HCT116 (cell line): ENCODE data around the gene VPS37B. TPM values are rescaled to one million over a fixed set of nuclear protein-coding genes. Genes with fewer than 3 reads are reported as not detected.
"Not testable (repeated sequence)": the region's sequence is repeated elsewhere in the genome, so short reads cannot be mapped to it uniquely, and the experiment has no call there.

Experiments used
- ATAC-seq: fragments of 200-7000 bp; cut with Tn5 transposase; 2 replicates; pipeline ENCODE4 v1.9.1; 2020; ENCODE audit warnings: mild to moderate bottlenecking, moderate library complexity
- BruUV-seq: library from RNA; stranded (reverse); fragments of 400-500 nt; replicated peaks from 2 replicates; lab custom pipeline; 2021; lab: Mats Ljungman, UMichigan
- CTCF ChIA-PET: fragments of 300-600 bp; sonication (Branson Sonifier 250); formaldehyde crosslinking; loops from one replicate; lab custom pipeline; 2021; ENCODE audit warnings: antibody characterized with exemption; lab: Charles Lee
- POLR2A ChIA-PET: fragments of 300-600, 350-600 bp; sonication (Branson Sonifier 250); formaldehyde crosslinking; loops from one replicate; lab custom pipeline; 2021; ENCODE audit warnings: antibody characterized with exemption; lab: Charles Lee
- RAD21 ChIA-PET, 2 experiments: fragments of 300-600 bp; sonication (Branson Sonifier 250); formaldehyde crosslinking; loops; one replicate each; lab custom pipeline; 2023; ENCODE audit warnings: low total read pairs in 2 of 2; ENCODE audit not compliant: uncharacterized antibody in 2 of 2, unreplicated experiment in 2 of 2, low non-redundant PET in 1 of 2; lab: Charles Lee
- DNase-seq: peaks from one replicate; pipeline ENCODE4 v3.0.0-alpha.2; 2010; ENCODE audit warnings: low read depth, low spot score
- H2AFZ ChIP-seq: fragments of 200-600 bp; shearing (Covaris generic), sonication (generic); 2 replicates; pipeline ENCODE4 v1.6.1; 2017; ENCODE audit warnings: low read depth, mixed run types, mixed read lengths, antibody characterized with exemption, low read length; ENCODE audit not compliant: poor library complexity, severe bottlenecking
- H3K27ac ChIP-seq: 2 replicates; pipeline ENCODE4 v1.5.1; 2012; ENCODE audit warnings: low read depth, low read length
- H3K27me3 ChIP-seq: fragments of 200-600 bp; sonication (generic); 2 replicates; pipeline ENCODE4 v1.6.1; 2016; ENCODE audit warnings: mixed run types, low read length, mixed read lengths; ENCODE audit not compliant: insufficient read depth
- H3K36me3 ChIP-seq, 2 experiments: fragments of 200-500 bp in 1 of 2; fragments of 200-600 bp in 1 of 2; sonication (Bioruptor generic) in 1 of 2; sonication (generic) in 1 of 2; 2 replicates each; pipeline versions ENCODE4 v1.5.1 to v1.6.1; 2014 to 2016; ENCODE audit warnings: low read length in 2 of 2, inconsistent platforms in 1 of 2, mixed read lengths in 1 of 2, mixed run types in 1 of 2; ENCODE audit not compliant: insufficient read depth in 2 of 2, control insufficient read depth in 1 of 2
- H3K4me1 ChIP-seq, 2 experiments: fragments of 200-600 bp in 1 of 2; sonication (generic) in 1 of 2; 2 replicates each; pipeline versions ENCODE4 v1.5.1 to v1.6.1; 2012 to 2017; ENCODE audit warnings: low read length in 2 of 2, inconsistent platforms in 1 of 2, mild to moderate bottlenecking in 1 of 2, mixed read lengths in 1 of 2, mixed run types in 1 of 2, moderate library complexity in 1 of 2; ENCODE audit not compliant: insufficient read depth in 2 of 2, control insufficient read depth in 1 of 2
- H3K4me2 ChIP-seq: fragments of 200-600 bp; sonication (generic); 2 replicates; pipeline ENCODE4 v1.6.1; 2017; ENCODE audit warnings: mixed run types, low read length, mixed read lengths
- H3K4me3 ChIP-seq, 2 experiments: fragments of 200-600 bp in 1 of 2; sonication (generic) in 1 of 2; replicated peaks in 1 of 2; 2 replicates each; pipeline ENCODE4 v1.5.1; 2011 to 2016; ENCODE audit warnings: low read length in 2 of 2, control low read depth in 1 of 2, low read depth in 1 of 2, mild to moderate bottlenecking in 1 of 2, mixed read lengths in 1 of 2, mixed run types in 1 of 2
- H3K79me2 ChIP-seq: fragments of 200-600 bp; sonication (generic); 2 replicates; pipeline ENCODE4 v1.6.1; 2017; ENCODE audit warnings: mild to moderate bottlenecking, mixed run types, low read length, moderate library complexity, mixed read lengths; ENCODE audit not compliant: insufficient read depth
- H3K9ac ChIP-seq: fragments of 200-600 bp; sonication (generic); 2 replicates; pipeline ENCODE4 v1.6.1; 2016; ENCODE audit warnings: low read length, mixed read lengths
- H3K9me2 ChIP-seq: fragments of 200-600 bp; sonication (generic), shearing (Covaris generic); 2 replicates; pipeline ENCODE4 v1.6.1; 2017; ENCODE audit warnings: mixed run types, mild to moderate bottlenecking, moderate library complexity; ENCODE audit not compliant: insufficient read depth
- H3K9me3 ChIP-seq, 2 experiments: fragments of 200-500 bp in 1 of 2; fragments of 200-600 bp in 1 of 2; sonication (Bioruptor generic) in 1 of 2; sonication (generic) in 1 of 2; 2 replicates each; pipeline ENCODE4 v1.6.1; 2014 to 2017; ENCODE audit warnings: low read length in 2 of 2, mixed read lengths in 2 of 2, inconsistent platforms in 1 of 2, low read depth in 1 of 2, mild to moderate bottlenecking in 1 of 2, mixed run types in 1 of 2, moderate library complexity in 1 of 2; ENCODE audit not compliant: control insufficient read depth in 1 of 2, insufficient read depth in 1 of 2
- H4K20me1 ChIP-seq: fragments of 200-600 bp; sonication (generic), shearing (Covaris generic); 2 replicates; pipeline ENCODE4 v1.6.1; 2017; ENCODE audit warnings: mixed run types, mild to moderate bottlenecking, moderate library complexity; ENCODE audit not compliant: insufficient read depth
- POLR2A ChIP-seq: IDR thresholded peaks from 2 replicates; pipeline ENCODE4 v1.7.0; 2011; ENCODE audit warnings: borderline replicate concordance; ENCODE audit not compliant: insufficient read depth, insufficient read length; ENCODE audit errors: extremely low read depth
- POLR2AphosphoS5 ChIP-seq: IDR thresholded peaks from 2 replicates; pipeline ENCODE4 v1.6.1; 2011; ENCODE audit warnings: mild to moderate bottlenecking, low read depth, low read length, moderate library complexity
- SIN3A ChIP-seq: IDR thresholded peaks from 2 replicates; pipeline ENCODE4 v1.6.1; 2012; ENCODE audit warnings: low read depth
- intact Hi-C: fragments of 100-400 bp; cut with micrococcal nuclease; formaldehyde crosslinking; loops from 2 replicates; pipeline ENCODE4 v1.10.0; 2022
- total RNA-seq: library from RNA; stranded (reverse); gene quantifications from one replicate; pipeline ENCODE4 v1.2.1, GENCODE V29; 2021; ENCODE audit not compliant: unreplicated experiment
- TF ChIP-seq, protein P1 (sequence below), 3 experiments: fragments of 200-600 bp in 1 of 3; sonication (generic) in 1 of 3; IDR thresholded peaks in 2 of 3; conservative IDR thresholded peaks in 1 of 3; 2 replicates each; pipeline ENCODE4 v1.5.1; 2012 to 2017; ENCODE audit warnings: low read depth in 2 of 3, low read length in 2 of 3, antibody characterized with exemption in 1 of 3, borderline replicate concordance in 1 of 3, control low read depth in 1 of 3, mild to moderate bottlenecking in 1 of 3, mixed read lengths in 1 of 3, mixed run types in 1 of 3, moderate library complexity in 1 of 3; ENCODE audit not compliant: insufficient read depth in 1 of 3
- TF ChIP-seq, protein P2 (sequence below): IDR thresholded peaks from 2 replicates; pipeline ENCODE4 v1.6.1; 2012

VPS37B gene
- total RNA-seq, 1 experiment from 2014 or later: 55.0 TPM

DNA sequence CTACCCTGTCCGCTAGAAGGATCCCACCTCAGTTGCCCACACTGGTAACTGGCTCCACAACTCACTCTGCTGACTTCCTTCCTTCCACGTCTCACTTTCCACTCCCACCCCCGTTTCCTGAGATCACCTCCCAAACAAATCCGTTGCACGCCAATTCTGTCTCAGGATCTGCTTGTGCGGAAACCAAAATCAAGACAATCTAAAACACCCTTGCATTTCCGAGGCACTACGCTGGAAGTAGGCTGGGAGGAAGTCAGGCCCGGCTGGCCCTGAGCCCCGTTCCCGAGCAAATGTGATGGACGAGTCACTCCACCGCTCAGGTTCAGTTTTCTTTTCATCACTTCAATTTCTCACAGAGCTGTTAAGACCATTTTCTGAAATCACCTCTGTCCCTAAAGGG lies 47.3 kb upstream of the VPS37B start:
- no peak for DNase-seq
- ChIA-PET RAD21 (no interaction called here), CTCF (no interaction called here), POLR2A (interaction anchor here (0.6 kb wide), 1 partner anchor 51 kb away, joined by 3 read pairs; no protein-coding TSS in a partner anchor)
- peak overlapping the region; percentile 70 for H3K4me2 ChIP-seq
- peaks cover 72 to 82% of the 10 kb centered on the region in 2 experiments for H3K4me1 ChIP-seq
- no peak overlapping the region for H3K4me3 ChIP-seq
- H3K9me2 ChIP-seq: no peaks in the 10 kb centered on the region
- no peaks in the 10 kb centered on the region for H4K20me1 ChIP-seq
- H3K36me3 ChIP-seq: no peaks in the 10 kb centered on the region
- H3K9ac ChIP-seq: 0 out of 2 replicates have a peak overlapping the region, but pooled peaks have one; percentile 20
- TF ChIP-seq POLR2AphosphoS5 (no peak), SIN3A (no peak), POLR2A (no peak)
- TF ChIP-seq, protein P1, sequence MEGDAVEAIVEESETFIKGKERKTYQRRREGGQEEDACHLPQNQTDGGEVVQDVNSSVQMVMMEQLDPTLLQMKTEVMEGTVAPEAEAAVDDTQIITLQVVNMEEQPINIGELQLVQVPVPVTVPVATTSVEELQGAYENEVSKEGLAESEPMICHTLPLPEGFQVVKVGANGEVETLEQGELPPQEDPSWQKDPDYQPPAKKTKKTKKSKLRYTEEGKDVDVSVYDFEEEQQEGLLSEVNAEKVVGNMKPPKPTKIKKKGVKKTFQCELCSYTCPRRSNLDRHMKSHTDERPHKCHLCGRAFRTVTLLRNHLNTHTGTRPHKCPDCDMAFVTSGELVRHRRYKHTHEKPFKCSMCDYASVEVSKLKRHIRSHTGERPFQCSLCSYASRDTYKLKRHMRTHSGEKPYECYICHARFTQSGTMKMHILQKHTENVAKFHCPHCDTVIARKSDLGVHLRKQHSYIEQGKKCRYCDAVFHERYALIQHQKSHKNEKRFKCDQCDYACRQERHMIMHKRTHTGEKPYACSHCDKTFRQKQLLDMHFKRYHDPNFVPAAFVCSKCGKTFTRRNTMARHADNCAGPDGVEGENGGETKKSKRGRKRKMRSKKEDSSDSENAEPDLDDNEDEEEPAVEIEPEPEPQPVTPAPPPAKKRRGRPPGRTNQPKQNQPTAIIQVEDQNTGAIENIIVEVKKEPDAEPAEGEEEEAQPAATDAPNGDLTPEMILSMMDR (IDR thresholded peaks at IDR 0.05 in 2 of 3, conservative IDR thresholded peaks at IDR 0.05 in 1 of 3; ENCODE audit: borderline replicate concordance in 1 of 3, insufficient read depth in 1 of 3, low read depth in 2 of 3, low read length in 2 of 3): no peak
- TF ChIP-seq, protein P2, sequence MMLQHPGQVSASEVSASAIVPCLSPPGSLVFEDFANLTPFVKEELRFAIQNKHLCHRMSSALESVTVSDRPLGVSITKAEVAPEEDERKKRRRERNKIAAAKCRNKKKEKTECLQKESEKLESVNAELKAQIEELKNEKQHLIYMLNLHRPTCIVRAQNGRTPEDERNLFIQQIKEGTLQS: no peak
- no peak overlapping the region for H2AFZ ChIP-seq
- intact Hi-C loops: no loop called here
- BruUV-seq: no TSS peak
- H3K79me2 ChIP-seq: no peaks in the 10 kb centered on the region
- no peaks in the 10 kb centered on the region for H3K9me3 ChIP-seq
- peak overlapping the region; percentile 27 for H3K27ac ChIP-seq
- no peak for ATAC-seq
- H3K27me3 ChIP-seq: no peaks in the 10 kb centered on the region

DNA sequence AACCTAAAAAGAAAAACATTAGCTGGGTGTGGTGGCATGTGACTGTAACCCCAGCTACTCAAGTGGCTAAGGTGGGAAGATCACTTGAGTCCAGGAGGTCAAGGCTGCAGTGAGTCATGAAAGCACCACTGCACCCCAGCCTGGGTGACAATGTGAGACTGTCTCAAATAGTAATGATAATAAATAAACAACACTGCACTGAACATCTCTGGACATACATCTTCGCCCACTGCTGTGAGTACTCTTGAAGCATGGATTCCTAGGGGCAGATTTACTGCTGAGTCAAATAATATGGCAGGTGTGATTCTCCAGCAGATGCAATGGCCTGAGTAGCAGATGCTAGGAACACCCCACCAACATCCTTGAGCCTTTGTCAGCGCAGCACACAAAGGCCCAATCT lies 46.7 kb upstream of the VPS37B start:
- H3K79me2 ChIP-seq: no peaks in the 10 kb centered on the region
- H3K27ac ChIP-seq: peak overlapping the region; percentile 27; the same call in 1 of the 2 replicates
- DNase-seq (no peak), ATAC-seq (peak; percentile 6; the same call in 1 of the 2 replicates)
- ChIA-PET CTCF (no interaction called here), POLR2A (interaction anchor here (0.6 to 1.8 kb wide), 2 partner anchors 21 to 50 kb away, joined by 3 to 7 read pairs; no protein-coding TSS in a partner anchor), RAD21 (no interaction called here)
- no TSS peak for BruUV-seq
- no peaks in the 10 kb centered on the region for H3K9me3 ChIP-seq
- H4K20me1 ChIP-seq: no peaks in the 10 kb centered on the region
- H3K4me2 ChIP-seq: peak overlapping the region; percentile 70
- 0 out of 2 replicates have a peak overlapping the region, but pooled peaks have one; percentile 20 for H3K9ac ChIP-seq
- no peaks in the 10 kb centered on the region for H3K36me3 ChIP-seq
- intact Hi-C loops: no loop called here
- H3K27me3 ChIP-seq: no peaks in the 10 kb centered on the region
- peaks cover 70 to 79% of the 10 kb centered on the region in 2 experiments for H3K4me1 ChIP-seq
- H3K9me2 ChIP-seq: no peaks in the 10 kb centered on the region
- no peak overlapping the region for H3K4me3 ChIP-seq
- TF ChIP-seq SIN3A (no peak), POLR2AphosphoS5 (0 out of 2 replicates have a peak, but pooled peaks have one; percentile 13)
- no peak overlapping the region for H2AFZ ChIP-seq

DNA sequence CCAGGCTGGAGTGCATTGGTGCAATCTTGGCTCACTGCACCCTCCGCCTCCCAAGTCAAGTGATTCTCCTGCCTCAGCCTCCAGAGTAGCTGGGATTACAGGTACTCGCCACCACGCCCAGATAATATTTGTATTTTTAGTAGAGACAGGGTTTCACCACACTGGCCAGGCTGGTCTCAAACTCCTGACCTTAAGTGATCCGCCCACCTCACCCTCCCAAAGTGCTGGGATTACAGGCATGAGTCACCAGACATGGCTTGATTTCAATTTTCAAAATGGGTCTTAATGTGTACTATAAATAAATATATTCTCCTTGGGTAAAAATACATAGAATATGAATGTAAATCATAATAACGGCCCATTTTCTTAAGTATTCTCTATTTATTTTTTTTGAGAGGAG lies 45.4 kb upstream of the VPS37B start:
- H3K9me3 ChIP-seq, H3K79me2 ChIP-seq, RAD21 ChIA-PET, DNase-seq, BruUV-seq, H3K36me3 ChIP-seq, H3K27ac ChIP-seq, H3K4me3 ChIP-seq, ATAC-seq, CTCF ChIA-PET, H3K27me3 ChIP-seq, H4K20me1 ChIP-seq, H2AFZ ChIP-seq, H3K9me2 ChIP-seq, intact Hi-C loops, H3K9ac ChIP-seq: not testable (repeated sequence)
- Histone ChIP-seq H3K4me1 (peaks cover 57 to 66% of the 10 kb centered on the region in 2 experiments), H3K4me2 (peak overlapping the region; percentile 70)
- POLR2A ChIA-PET: interaction anchor here (1.2 to 1.8 kb wide), 3 partner anchors 16 to 292 kb away, joined by 3 to 7 read pairs (median 3); partner anchors contain the start of genes MPHOSPH9 and MTRFR
